Measurements from ENCODE around the gene ZBTB38. TPM values are rescaled to one million over a fixed set of nuclear protein-coding genes. Genes with fewer than 3 reads are reported as not detected.

ZBTB38 gene
- total RNA-seq, 6 experiments from 2014 or later = 29.4 to 75.2 (median 36.6) TPM

DNA sequence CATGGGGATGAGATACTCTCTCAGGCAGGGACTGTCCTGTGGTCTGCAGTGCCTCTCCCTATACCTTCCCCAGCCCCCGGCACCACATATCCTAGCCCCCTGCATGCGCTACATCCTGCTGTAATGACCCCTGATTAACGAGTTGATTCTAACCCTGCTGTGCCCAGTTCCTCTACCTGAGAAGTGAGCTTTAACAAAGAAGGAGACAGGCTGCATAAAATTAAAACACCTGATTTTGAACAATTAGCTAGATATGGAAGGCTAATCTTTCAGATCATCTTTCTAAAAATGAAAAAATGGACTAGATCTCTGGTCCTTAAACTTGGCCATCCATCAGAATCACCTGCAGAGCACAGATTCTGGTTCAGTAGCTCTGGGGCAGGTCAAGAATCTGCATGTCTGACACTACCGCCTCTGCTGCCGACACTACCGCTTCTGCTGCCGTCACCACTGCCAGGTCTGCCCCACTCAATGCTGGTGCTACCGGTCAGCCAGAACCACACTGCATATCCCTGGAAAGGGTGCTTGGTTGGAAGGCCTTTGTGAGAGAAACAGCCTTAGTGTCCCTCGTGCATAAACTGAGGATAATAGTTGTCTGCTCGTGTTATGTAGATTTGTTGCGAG is 33.6 kb upstream of the ZBTB38 start:
- no peaks in the 10 kb centered on the region for H3K9me3 ChIP-seq
- H3K27ac ChIP-seq = no peak overlapping the region
- WGBS (ENCODE audit: insufficient coverage, low coverage, low lambda C conversion rate, missing lambda C conversion rate) = 93% methylated on average over 10 of the region's 11 CpGs
- no peaks in the 10 kb centered on the region for H3K27me3 ChIP-seq
- no peaks in the 10 kb centered on the region for H3K36me3 ChIP-seq
- H3K4me3 ChIP-seq = no peak overlapping the region
- H3K4me1 ChIP-seq = peaks cover 0 to 7% (median 0%) of the 10 kb centered on the region in 4 donors
- DNase-seq (no peak), ATAC-seq (no peak)
- no peak for TF ChIP-seq POLR2A (IDR thresholded peaks at IDR 0.05)
- TF ChIP-seq, protein P1, sequence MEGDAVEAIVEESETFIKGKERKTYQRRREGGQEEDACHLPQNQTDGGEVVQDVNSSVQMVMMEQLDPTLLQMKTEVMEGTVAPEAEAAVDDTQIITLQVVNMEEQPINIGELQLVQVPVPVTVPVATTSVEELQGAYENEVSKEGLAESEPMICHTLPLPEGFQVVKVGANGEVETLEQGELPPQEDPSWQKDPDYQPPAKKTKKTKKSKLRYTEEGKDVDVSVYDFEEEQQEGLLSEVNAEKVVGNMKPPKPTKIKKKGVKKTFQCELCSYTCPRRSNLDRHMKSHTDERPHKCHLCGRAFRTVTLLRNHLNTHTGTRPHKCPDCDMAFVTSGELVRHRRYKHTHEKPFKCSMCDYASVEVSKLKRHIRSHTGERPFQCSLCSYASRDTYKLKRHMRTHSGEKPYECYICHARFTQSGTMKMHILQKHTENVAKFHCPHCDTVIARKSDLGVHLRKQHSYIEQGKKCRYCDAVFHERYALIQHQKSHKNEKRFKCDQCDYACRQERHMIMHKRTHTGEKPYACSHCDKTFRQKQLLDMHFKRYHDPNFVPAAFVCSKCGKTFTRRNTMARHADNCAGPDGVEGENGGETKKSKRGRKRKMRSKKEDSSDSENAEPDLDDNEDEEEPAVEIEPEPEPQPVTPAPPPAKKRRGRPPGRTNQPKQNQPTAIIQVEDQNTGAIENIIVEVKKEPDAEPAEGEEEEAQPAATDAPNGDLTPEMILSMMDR (IDR thresholded peaks at IDR 0.05) = no peak
- intact Hi-C loops (cut with DNase I) = no loop called here

DNA sequence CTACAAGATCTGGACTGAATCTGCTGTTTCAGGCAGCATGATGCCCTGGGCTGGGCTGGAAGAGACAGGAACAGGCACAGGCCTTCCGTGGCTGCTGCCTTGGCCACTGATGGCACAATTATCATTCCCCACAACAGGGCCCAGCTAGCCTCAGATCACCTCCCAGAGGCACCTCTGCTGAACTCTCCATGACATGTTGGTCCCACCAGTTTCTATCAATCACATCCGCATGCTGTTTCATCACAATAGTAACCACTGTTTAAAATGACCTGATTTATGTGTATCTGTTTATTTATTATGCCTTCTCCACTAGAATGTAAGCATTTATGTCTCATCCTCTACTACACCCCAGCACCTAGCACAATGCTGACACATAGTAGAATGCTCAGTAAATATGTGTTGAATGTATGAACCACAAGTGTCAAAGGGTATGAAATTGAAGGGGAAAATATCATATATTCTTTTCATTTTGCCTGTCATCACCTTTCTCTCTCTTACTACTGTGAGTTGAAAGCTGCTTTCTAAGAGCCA is 32.7 kb upstream of the ZBTB38 start:
- no peak overlapping the region for H3K4me3 ChIP-seq
- peaks cover 0 to 7% (median 0%) of the 10 kb centered on the region in 4 donors for H3K4me1 ChIP-seq
- DNase-seq (no peak), ATAC-seq (no peak)
- no peaks in the 10 kb centered on the region for H3K36me3 ChIP-seq
- no peaks in the 10 kb centered on the region for H3K9me3 ChIP-seq
- WGBS (ENCODE audit: insufficient coverage, low coverage, low lambda C conversion rate, missing lambda C conversion rate) = 90% methylated on average over 2 of the region's 2 CpGs
- no peak overlapping the region for H3K27ac ChIP-seq
- intact Hi-C loops (cut with DNase I) = no loop called here
- H3K27me3 ChIP-seq = no peaks in the 10 kb centered on the region
- TF ChIP-seq POLR2A (IDR thresholded peaks at IDR 0.05) = no peak
- TF ChIP-seq, protein P1 (IDR thresholded peaks at IDR 0.05) = no peak

DNA sequence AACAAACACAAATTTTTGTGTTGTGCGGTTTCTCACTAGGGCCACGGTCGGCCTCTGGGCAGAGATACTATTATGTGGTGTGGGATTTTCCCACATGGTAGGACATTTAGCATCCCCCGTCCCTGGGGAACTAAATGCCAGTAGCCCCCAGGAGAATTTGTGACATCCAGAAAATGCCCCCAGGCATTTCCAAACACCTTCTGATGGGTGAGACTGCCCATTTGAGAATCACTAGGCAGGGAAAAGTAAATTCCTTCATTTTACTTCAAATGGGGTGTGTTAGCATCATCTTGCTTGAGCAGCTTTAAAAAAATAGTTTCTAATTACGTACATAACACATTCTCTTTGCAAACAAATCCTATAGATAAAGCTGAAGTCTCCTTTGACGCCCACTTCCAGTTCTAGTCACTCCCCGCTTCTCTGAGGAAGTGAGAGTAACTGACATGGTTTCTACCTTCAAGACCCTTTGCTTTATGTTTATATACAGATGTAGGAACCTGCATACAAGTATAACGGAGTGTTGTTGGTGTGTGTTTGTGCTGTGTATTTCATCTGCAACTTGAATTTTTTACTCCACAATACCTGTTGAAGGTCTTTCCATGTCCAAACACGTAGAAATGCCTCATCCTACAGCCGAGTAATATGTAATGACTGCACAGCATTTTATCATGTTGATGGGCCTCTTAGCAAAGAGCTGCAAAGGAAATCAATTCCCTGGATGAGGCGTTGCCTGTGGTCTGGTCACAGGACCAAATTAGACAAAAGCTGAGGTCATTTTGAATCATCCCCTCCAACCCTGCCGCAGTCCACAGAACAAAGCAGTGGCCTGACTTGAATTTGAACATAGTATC is 31.4 kb upstream of the ZBTB38 start:
- Histone ChIP-seq H3K4me3 (no peak overlapping the region), H3K36me3 (no peaks in the 10 kb centered on the region), H3K27me3 (no peaks in the 10 kb centered on the region), H3K9me3 (no peaks in the 10 kb centered on the region), H3K4me1 (peaks cover 0 to 7% (median 0%) of the 10 kb centered on the region in 4 donors), H3K27ac (no peak overlapping the region)
- intact Hi-C loops (cut with DNase I) = no loop called here
- WGBS (ENCODE audit: insufficient coverage, low coverage, low lambda C conversion rate, missing lambda C conversion rate) = 69% methylated on average over 12 of the region's 12 CpGs
- DNase-seq (no peak), ATAC-seq (peak in 1 of 4 donors; percentile 69)
- TF ChIP-seq POLR2A (IDR thresholded peaks at IDR 0.05) = no peak
- TF ChIP-seq, protein P1 (IDR thresholded peaks at IDR 0.05) = no peak

DNA sequence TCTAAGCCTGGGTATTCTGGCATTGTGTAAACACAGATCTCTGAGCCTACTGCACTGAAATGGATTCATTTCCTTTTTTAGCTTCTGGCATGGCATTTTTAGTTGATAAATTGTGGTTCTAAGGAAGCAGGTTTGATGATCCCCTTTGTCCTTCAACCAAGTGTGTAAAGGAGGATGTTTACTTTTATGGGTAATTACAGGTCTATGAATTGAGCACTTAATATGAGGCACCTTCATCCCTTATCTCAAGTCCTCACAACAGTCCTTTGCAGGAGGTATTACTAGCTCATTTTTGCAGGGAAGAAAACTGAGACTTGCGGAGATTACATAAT is 30.8 kb upstream of the ZBTB38 start:
- H3K36me3 ChIP-seq = no peaks in the 10 kb centered on the region
- no peaks in the 10 kb centered on the region for H3K9me3 ChIP-seq
- H3K4me1 ChIP-seq = peaks cover 0 to 7% (median 0%) of the 10 kb centered on the region in 4 donors
- ATAC-seq = no peak
- intact Hi-C loops (cut with DNase I) = no loop called here
- no peak for TF ChIP-seq POLR2A (IDR thresholded peaks at IDR 0.05)
- H3K27ac ChIP-seq = no peak overlapping the region
- H3K4me3 ChIP-seq = no peak overlapping the region
- 93% methylated on average over 1 of the region's 1 CpG for WGBS (ENCODE audit: insufficient coverage, low coverage, low lambda C conversion rate, missing lambda C conversion rate)
- no peaks in the 10 kb centered on the region for H3K27me3 ChIP-seq
- DNase-seq = no peak

DNA sequence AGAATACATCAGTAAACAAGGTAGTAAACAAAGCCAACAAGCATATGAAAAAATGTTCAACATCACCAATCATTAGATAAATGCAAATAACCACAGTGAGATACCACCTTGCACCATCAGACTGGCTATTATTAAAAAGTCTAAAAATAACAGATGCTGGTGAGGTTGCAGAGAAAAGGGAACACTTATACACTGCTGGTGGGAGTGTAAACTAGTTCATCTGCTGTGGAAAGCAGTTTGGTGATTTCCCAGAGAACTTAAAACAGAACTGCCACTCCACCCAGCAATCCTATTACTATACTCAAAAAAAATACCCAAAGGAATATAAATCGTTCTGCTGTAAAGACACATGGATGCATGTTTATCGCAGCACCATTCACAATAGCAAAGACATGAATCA is 30.3 kb upstream of the ZBTB38 start:
- Histone ChIP-seq H3K36me3 (no peaks in the 10 kb centered on the region), H3K4me3 (no peak overlapping the region), H3K4me1 (peaks cover 0 to 10% (median 0%) of the 10 kb centered on the region in 4 donors), H3K27ac (no peak overlapping the region), H3K27me3 (no peaks in the 10 kb centered on the region), H3K9me3 (no peaks in the 10 kb centered on the region)
- DNase-seq (no peak), ATAC-seq (no peak)
- intact Hi-C loops (cut with DNase I) = no loop called here
- 100% methylated on average over 1 of the region's 2 CpGs for WGBS (ENCODE audit: insufficient coverage, low coverage, low lambda C conversion rate, missing lambda C conversion rate)
- no peak for TF ChIP-seq POLR2A (IDR thresholded peaks at IDR 0.05)
- TF ChIP-seq, protein P1 (IDR thresholded peaks at IDR 0.05) = no peak
